ENCODE measurements around the gene MSI2. TPM values are rescaled to one million over a fixed set of nuclear protein-coding genes. Genes with fewer than 3 reads are reported as not detected.

The MSI2 gene
- total RNA-seq, 2 donors from 2014 or later, result 53.1 to 74.0 TPM

- no peaks in the 10 kb centered on the region for H3K9me3 ChIP-seq
- no peaks in the 10 kb centered on the region for H3K27me3 ChIP-seq (replicated peaks; ENCODE audit: insufficient read depth)
- H3K27ac ChIP-seq, result no peak overlapping the region
- 80% methylated on average over 16 of the region's 16 CpGs for WGBS
- DNase-seq (ENCODE audit: low spot score), result no peak
- H3K4me3 ChIP-seq, result no peak overlapping the region
- H3K4me1 ChIP-seq (replicated peaks), result no peaks in the 10 kb centered on the region
- H3K36me3 ChIP-seq, result no peaks in the 10 kb centered on the region
- TF ChIP-seq POLR2A (IDR thresholded peaks at IDR 0.05) (no peak), CTCF (IDR thresholded peaks at IDR 0.05) (no peak), POLR2AphosphoS5 (IDR thresholded peaks at IDR 0.05) (no peak)
- intact Hi-C loops (cut with DNase I), result no loop called here
These were observed 59.0 kb downstream of the MSI2 start for GRCh38 chr17:57315061-57316015.

GRCh38 chr17:57316361-57316760 is 60.0 kb downstream of the MSI2 start:
- Histone ChIP-seq H3K9me3 (no peaks in the 10 kb centered on the region), H3K27me3 (replicated peaks; ENCODE audit: insufficient read depth) (no peaks in the 10 kb centered on the region), H3K4me1 (replicated peaks) (no peaks in the 10 kb centered on the region), H3K27ac (no peak overlapping the region), H3K4me3 (no peak overlapping the region), H3K36me3 (no peaks in the 10 kb centered on the region)
- intact Hi-C loops (cut with DNase I), result no loop called here
- no peak for DNase-seq (ENCODE audit: low spot score)
- TF ChIP-seq CTCF (IDR thresholded peaks at IDR 0.05) (no peak), POLR2A (IDR thresholded peaks at IDR 0.05) (no peak), POLR2AphosphoS5 (IDR thresholded peaks at IDR 0.05) (no peak)
- WGBS, result 95% methylated on average over 5 of the region's 5 CpGs

GRCh38 chr17:57317079-57317478 is 60.8 kb downstream of the MSI2 start:
- Histone ChIP-seq H3K9me3 (no peaks in the 10 kb centered on the region), H3K36me3 (no peaks in the 10 kb centered on the region), H3K4me3 (no peak overlapping the region), H3K27me3 (replicated peaks; ENCODE audit: insufficient read depth) (no peaks in the 10 kb centered on the region), H3K4me1 (replicated peaks) (no peaks in the 10 kb centered on the region), H3K27ac (no peak overlapping the region)
- DNase-seq (ENCODE audit: low spot score), result no peak
- WGBS, result 96% methylated on average over 3 of the region's 3 CpGs
- intact Hi-C loops (cut with DNase I), result no loop called here
- TF ChIP-seq CTCF (IDR thresholded peaks at IDR 0.05), result no peak
- TF ChIP-seq POLR2AphosphoS5 (IDR thresholded peaks at IDR 0.05), result no peak
- no peak for TF ChIP-seq POLR2A (IDR thresholded peaks at IDR 0.05)

- TF ChIP-seq CTCF (IDR thresholded peaks at IDR 0.05) (no peak), POLR2A (IDR thresholded peaks at IDR 0.05) (no peak), POLR2AphosphoS5 (IDR thresholded peaks at IDR 0.05) (no peak)
- Histone ChIP-seq H3K4me3 (no peak overlapping the region), H3K36me3 (no peaks in the 10 kb centered on the region), H3K9me3 (no peaks in the 10 kb centered on the region), H3K27me3 (replicated peaks; ENCODE audit: insufficient read depth) (no peaks in the 10 kb centered on the region), H3K4me1 (replicated peaks) (no peaks in the 10 kb centered on the region), H3K27ac (no peak overlapping the region)
- DNase-seq (ENCODE audit: low spot score), result no peak
- intact Hi-C loops (cut with DNase I), result no loop called here
- WGBS, result 95% methylated on average over 6 of the region's 6 CpGs
These were observed 62.6 kb downstream of the MSI2 start for GRCh38 chr17:57318913-57319312.

- intact Hi-C loops (cut with DNase I), result no loop called here
- Histone ChIP-seq H3K27me3 (replicated peaks; ENCODE audit: insufficient read depth) (no peaks in the 10 kb centered on the region), H3K9me3 (no peaks in the 10 kb centered on the region), H3K4me1 (replicated peaks) (no peaks in the 10 kb centered on the region), H3K4me3 (no peak overlapping the region), H3K36me3 (no peaks in the 10 kb centered on the region), H3K27ac (no peak overlapping the region)
- no peak for TF ChIP-seq POLR2AphosphoS5 (IDR thresholded peaks at IDR 0.05)
- TF ChIP-seq POLR2A (IDR thresholded peaks at IDR 0.05), result no peak
- TF ChIP-seq CTCF (IDR thresholded peaks at IDR 0.05), result no peak
- WGBS, result 92% methylated on average over 9 of the region's 9 CpGs
- DNase-seq (ENCODE audit: low spot score), result no peak
These were observed 63.5 kb downstream of the MSI2 start for GRCh38 chr17:57319806-57320205.
